Endothelial cell of umbilical vein (primary cell): Measurements from ENCODE around the gene ADGRG4. TPM values are rescaled to one million over a fixed set of nuclear protein-coding genes. Genes with fewer than 3 reads are reported as not detected.

Experiments
- BruUV-seq: library from RNA; stranded (reverse); fragments of 400-500 nt; replicated peaks from 2 replicates; lab custom pipeline; 2021; lab: Mats Ljungman, UMichigan
- CTCF ChIA-PET: fragments of 300-600, 350-600 bp; sonication (Branson Sonifier 250); formaldehyde crosslinking; loops from one replicate; lab custom pipeline; 2021; ENCODE audit warnings: antibody characterized with exemption, inconsistent platforms; lab: Charles Lee
- POLR2A ChIA-PET: fragments of 300-600, 350-600 bp; sonication (Branson Sonifier 250); formaldehyde crosslinking; loops from one replicate; lab custom pipeline; 2021; ENCODE audit warnings: antibody characterized with exemption, inconsistent platforms; lab: Charles Lee
- DNase-seq: peaks from one replicate; pipeline ENCODE4 v3.0.0-alpha.2; 2011; ENCODE audit warnings: low read depth, low spot score
- FAIRE-seq: peaks from 2 replicates; lab custom pipeline; 2011; peaks lifted over from hg19 to GRCh38; lab: Jason Lieb, UNC
- H2AFZ ChIP-seq: 2 replicates; pipeline ENCODE4 v1.6.0; 2012; ENCODE audit warnings: low read depth, low read length, control low read depth, inconsistent platforms
- H3K27ac ChIP-seq: 2 replicates; pipeline ENCODE4 v1.5.1; 2011; ENCODE audit warnings: low read depth, mild to moderate bottlenecking, control low read depth, low read length, moderate library complexity; ENCODE audit not compliant: insufficient read depth
- H3K27me3 ChIP-seq, 2 experiments: 2 replicates each; pipeline versions ENCODE4 v1.6.0 to v1.6.1; 2011; ENCODE audit warnings: low read length in 2 of 2, mixed read lengths in 1 of 2; ENCODE audit not compliant: control insufficient read depth in 2 of 2, insufficient read depth in 2 of 2
- H3K36me3 ChIP-seq, 2 experiments: 2 replicates in 1 of 2; 3 replicates in 1 of 2; pipeline ENCODE4 v1.5.1; 2011; ENCODE audit warnings: low read length in 2 of 2, mild to moderate bottlenecking in 1 of 2, moderate library complexity in 1 of 2; ENCODE audit not compliant: control insufficient read depth in 2 of 2, insufficient read depth in 2 of 2; ENCODE audit errors: extremely low read depth in 1 of 2
- H3K4me1 ChIP-seq: 3 replicates; pipeline ENCODE4 v1.5.1; 2011; ENCODE audit warnings: mild to moderate bottlenecking, low read length; ENCODE audit not compliant: control insufficient read depth, insufficient read depth; ENCODE audit errors: extremely low read depth
- H3K4me2 ChIP-seq: 2 replicates; pipeline ENCODE4 v1.6.1; 2011; ENCODE audit warnings: low read length, control low read depth, mixed read lengths; ENCODE audit not compliant: insufficient read depth
- H3K4me3 ChIP-seq, 3 experiments: fragments of 200-600 bp in 1 of 3; sonication (generic), shearing (Covaris generic) in 1 of 3; replicated peaks in 1 of 3; 2 replicates each; pipeline ENCODE4 v1.5.1; 2011 to 2016; ENCODE audit warnings: control low read depth in 3 of 3, low read length in 3 of 3, mild to moderate bottlenecking in 2 of 3, inconsistent platforms in 1 of 3, low read depth in 1 of 3, moderate library complexity in 1 of 3; ENCODE audit not compliant: insufficient read depth in 1 of 3
- H3K79me2 ChIP-seq: 2 replicates; pipeline ENCODE4 v1.6.0; 2012; ENCODE audit warnings: low read length, inconsistent platforms; ENCODE audit not compliant: control insufficient read depth, insufficient read depth
- H3K9ac ChIP-seq: replicated peaks from 2 replicates; pipeline ENCODE3; 2011; ENCODE audit warnings: low read length, control low read depth; ENCODE audit not compliant: insufficient read depth; ENCODE audit errors: extremely low read depth
- H3K9me1 ChIP-seq: replicated peaks from 3 replicates; pipeline ENCODE4 v1.6.0; 2011; ENCODE audit warnings: mild to moderate bottlenecking, low read length; ENCODE audit not compliant: control insufficient read depth, insufficient read depth; ENCODE audit errors: extremely low read depth
- H3K9me3 ChIP-seq: replicated peaks from 2 replicates; pipeline ENCODE4 v1.5.1; 2012; ENCODE audit warnings: low read length, inconsistent platforms; ENCODE audit not compliant: control insufficient read depth, insufficient read depth
- H4K20me1 ChIP-seq: replicated peaks from 2 replicates; pipeline ENCODE3; 2011; ENCODE audit warnings: mild to moderate bottlenecking, low read length; ENCODE audit not compliant: control insufficient read depth, insufficient read depth; ENCODE audit errors: extremely low read depth
- EZH2 ChIP-seq: IDR thresholded peaks from 2 replicates; pipeline ENCODE4 v1.6.1; 2012; ENCODE audit warnings: borderline replicate concordance, low read depth, mild to moderate bottlenecking, moderate library complexity, low read length, inconsistent platforms; ENCODE audit not compliant: severe bottlenecking
- FOS ChIP-seq: IDR thresholded peaks from 2 replicates; pipeline ENCODE4 v1.6.1; 2011; ENCODE audit warnings: mild to moderate bottlenecking, low read length, moderate library complexity, borderline replicate concordance; ENCODE audit not compliant: insufficient read depth
- GATA2 ChIP-seq: IDR thresholded peaks from 2 replicates; pipeline ENCODE4 v1.7.0; 2011; ENCODE audit warnings: low read depth, mild to moderate bottlenecking, moderate library complexity, mixed read lengths, low read length; ENCODE audit not compliant: insufficient read length, insufficient read depth
- JUN ChIP-seq: IDR thresholded peaks from 2 replicates; pipeline ENCODE4 v1.6.1; 2011; ENCODE audit warnings: borderline replicate concordance, low read depth; ENCODE audit not compliant: insufficient read length, insufficient read depth
- MYC ChIP-seq: IDR thresholded peaks from one replicate; pipeline ENCODE4 v1.6.1; 2011; ENCODE audit warnings: mild to moderate bottlenecking, low read depth, low read length
- POLR2A ChIP-seq: IDR thresholded peaks from 2 replicates; pipeline ENCODE4 v1.6.1; 2012; ENCODE audit warnings: low read depth, mild to moderate bottlenecking, control low read depth, low read length
- POLR2AphosphoS5 ChIP-seq: IDR thresholded peaks from 2 replicates; pipeline ENCODE4 v1.6.1; 2012; ENCODE audit warnings: low read depth, mild to moderate bottlenecking, control low read depth, low read length, moderate library complexity; ENCODE audit not compliant: insufficient read depth
- dilution Hi-C: fragments of 300-500 bp; cut with MboI; formaldehyde crosslinking; loops from one replicate; pipeline ENCODE4 v1.15.0; 2019; ENCODE audit warnings: low sequenced_read_pairs; ENCODE audit not compliant: extremely low pct_ligation_motif_present
- intact Hi-C: fragments of 100-400 bp; cut with micrococcal nuclease; formaldehyde crosslinking; loops from one replicate; pipeline ENCODE4 v1.10.0; 2022
- polyA plus RNA-seq, 4 experiments: library from polyadenylated mRNA; depleted of rRNA in 3 of 4; stranded (reverse) in 3 of 4; unstranded in 1 of 4; fragments of >200 nt; gene quantifications; 2 replicates each; pipeline versions ENCODE4 v1.2.1 to v1.2.3, GENCODE V29; 2011 to 2012; ENCODE audit warnings: missing spikeins in 1 of 4
- total RNA-seq: library from RNA; stranded (reverse); gene quantifications from 2 replicates; pipeline ENCODE4 v1.2.3, GENCODE V29; 2021
- TF ChIP-seq, protein P1 (sequence below): IDR thresholded peaks from 2 replicates; pipeline ENCODE4 v1.6.1; 2011; ENCODE audit not compliant: insufficient read depth, insufficient read length
- TF ChIP-seq, protein P2 (sequence below), 2 donors: IDR thresholded peaks; 1 replicate in 1 of 2; 2 replicates in 1 of 2; pipeline ENCODE4 v1.5.1; 2011; ENCODE audit warnings: low read length in 2 of 2, mild to moderate bottlenecking in 2 of 2, moderate library complexity in 2 of 2, control low read depth in 1 of 2, inconsistent platforms in 1 of 2, low read depth in 1 of 2; ENCODE audit not compliant: insufficient read depth in 1 of 2; ENCODE audit errors: extremely low read depth in 1 of 2

The ADGRG4 gene
- total and polyA plus RNA-seq, 2 donors (not counting 3 experiments of a cell fraction or from before 2014, with no cell fraction given), result 0.04 to 0.08 TPM

DNA sequence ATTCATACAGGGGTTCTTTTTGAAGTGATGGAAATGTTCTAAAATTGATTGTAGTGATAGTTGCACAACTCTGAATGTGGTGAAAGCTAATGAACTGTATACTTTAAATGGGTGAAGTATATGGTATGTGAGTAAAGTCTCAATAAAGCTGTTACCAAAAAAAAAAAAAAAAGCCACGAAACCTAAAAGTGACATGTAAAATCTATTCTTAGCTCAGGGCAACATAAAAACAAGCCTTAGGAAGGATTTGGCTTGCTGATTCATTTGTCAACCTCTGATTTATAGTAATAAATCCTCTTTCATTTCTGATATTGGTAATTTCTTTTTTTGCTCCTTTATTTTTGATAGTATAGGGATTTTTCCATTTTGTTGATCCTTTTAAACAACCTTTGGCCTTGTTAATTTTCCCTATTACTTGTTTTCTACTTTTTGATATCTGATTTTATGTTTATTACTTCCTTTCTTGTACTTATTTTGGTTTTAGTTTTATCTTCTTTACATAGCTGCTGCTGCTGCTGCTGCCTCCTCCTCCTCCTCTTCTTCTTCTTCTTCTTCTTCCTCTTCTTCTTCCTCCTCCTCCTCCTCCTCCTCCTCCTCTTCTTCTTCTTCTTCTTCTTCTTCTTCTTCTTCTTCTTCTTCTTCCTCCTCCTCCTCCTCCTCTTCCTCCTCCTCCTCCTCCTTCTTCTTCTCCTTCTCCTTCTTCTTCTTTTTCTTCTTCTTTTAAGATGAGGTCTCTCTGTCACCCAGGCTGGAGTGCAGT, 79.4 kb downstream of the ADGRG4 start:
- Histone ChIP-seq H3K4me2 (no peak overlapping the region), H4K20me1 (no peaks in the 10 kb centered on the region), H3K27me3 (no peaks in the 10 kb centered on the region), H3K79me2 (no peaks in the 10 kb centered on the region), H3K9ac (no peak overlapping the region), H2AFZ (no peak overlapping the region), H3K27ac (no peak overlapping the region), H3K9me3 (no peaks in the 10 kb centered on the region), H3K4me3 (no peak overlapping the region), H3K36me3 (no peaks in the 10 kb centered on the region), H3K4me1 (no peaks in the 10 kb centered on the region), H3K9me1 (no peaks in the 10 kb centered on the region)
- FAIRE-seq, result no peak
- no peak for TF ChIP-seq FOS
- TF ChIP-seq EZH2, result no peak
- no peak for TF ChIP-seq POLR2A
- TF ChIP-seq, protein P1, sequence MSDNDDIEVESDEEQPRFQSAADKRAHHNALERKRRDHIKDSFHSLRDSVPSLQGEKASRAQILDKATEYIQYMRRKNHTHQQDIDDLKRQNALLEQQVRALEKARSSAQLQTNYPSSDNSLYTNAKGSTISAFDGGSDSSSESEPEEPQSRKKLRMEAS, result no peak
- no peak for TF ChIP-seq POLR2AphosphoS5
- TF ChIP-seq, protein P2, sequence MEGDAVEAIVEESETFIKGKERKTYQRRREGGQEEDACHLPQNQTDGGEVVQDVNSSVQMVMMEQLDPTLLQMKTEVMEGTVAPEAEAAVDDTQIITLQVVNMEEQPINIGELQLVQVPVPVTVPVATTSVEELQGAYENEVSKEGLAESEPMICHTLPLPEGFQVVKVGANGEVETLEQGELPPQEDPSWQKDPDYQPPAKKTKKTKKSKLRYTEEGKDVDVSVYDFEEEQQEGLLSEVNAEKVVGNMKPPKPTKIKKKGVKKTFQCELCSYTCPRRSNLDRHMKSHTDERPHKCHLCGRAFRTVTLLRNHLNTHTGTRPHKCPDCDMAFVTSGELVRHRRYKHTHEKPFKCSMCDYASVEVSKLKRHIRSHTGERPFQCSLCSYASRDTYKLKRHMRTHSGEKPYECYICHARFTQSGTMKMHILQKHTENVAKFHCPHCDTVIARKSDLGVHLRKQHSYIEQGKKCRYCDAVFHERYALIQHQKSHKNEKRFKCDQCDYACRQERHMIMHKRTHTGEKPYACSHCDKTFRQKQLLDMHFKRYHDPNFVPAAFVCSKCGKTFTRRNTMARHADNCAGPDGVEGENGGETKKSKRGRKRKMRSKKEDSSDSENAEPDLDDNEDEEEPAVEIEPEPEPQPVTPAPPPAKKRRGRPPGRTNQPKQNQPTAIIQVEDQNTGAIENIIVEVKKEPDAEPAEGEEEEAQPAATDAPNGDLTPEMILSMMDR (IDR thresholded peaks at IDR 0.05; ENCODE audit: extremely low read depth in 1 of 2, insufficient read depth in 1 of 2, low read depth in 1 of 2, low read length in 2 of 2), result no peak
- TF ChIP-seq GATA2, result no peak
- no peak for TF ChIP-seq JUN
- TF ChIP-seq MYC, result no peak
- intact Hi-C loops (no loop called here), dilution Hi-C loops (no loop called here)
- ChIA-PET CTCF (no interaction called here), POLR2A (no interaction called here)
- no TSS peak for BruUV-seq
- no peak for DNase-seq
